K562 (cell line): ENCODE results near the gene RNFT2. TPM values are rescaled to one million over a fixed set of nuclear protein-coding genes. Genes with fewer than 3 reads are reported as not detected.

Experiments used
- CC2D1A ChIP-seq: fragments of 450-650 bp; IDR thresholded peaks from 2 replicates; pipeline ENCODE4 v1.6.1; 2017; ENCODE audit warnings: mild to moderate bottlenecking
- CXXC5 ChIP-seq: fragments of 250-450 bp; sonication (Bioruptor Pico); IDR thresholded peaks from 2 replicates; pipeline ENCODE4 v1.8.0; 2022; ENCODE audit warnings: inconsistent platforms, mild to moderate bottlenecking, moderate library complexity
- HDAC2 ChIP-seq: fragments of 450-650 bp; IDR thresholded peaks from 2 replicates; pipeline ENCODE4 v1.6.1; 2016; ENCODE audit warnings: mild to moderate bottlenecking
- HMG20A ChIP-seq: fragments of 450-650 bp; formaldehyde crosslinking; conservative IDR thresholded peaks from 2 replicates; pipeline ENCODE4 v1.4.0; 2020; ENCODE audit warnings: mild to moderate bottlenecking, mixed read lengths
- HNRNPLL ChIP-seq: fragments of 200-400 bp; formaldehyde crosslinking; IDR thresholded peaks from 2 replicates; pipeline ENCODE4 v1.6.1; 2017; ENCODE audit warnings: low read length, low read depth, mild to moderate bottlenecking; ENCODE audit not compliant: poor library complexity, severe bottlenecking
- HOMEZ ChIP-seq: fragments of 250-450 bp; sonication (Bioruptor Pico); IDR thresholded peaks from 2 replicates; pipeline ENCODE4 v1.4.0; 2020; ENCODE audit warnings: mild to moderate bottlenecking, moderate library complexity
- MED1 ChIP-seq: sonication (generic); formaldehyde crosslinking; IDR thresholded peaks from 2 replicates; pipeline ENCODE4 v1.8.1; 2023; ENCODE audit warnings: missing genetic modification reagents, borderline replicate concordance
- NR4A1 ChIP-seq, 2 experiments: fragments of 250-450 bp in 1 of 2; fragments of 450-650 bp in 1 of 2; sonication (Bioruptor Pico) in 1 of 2; IDR thresholded peaks; 2 replicates each; pipeline versions ENCODE4 v1.4.0 to v1.6.1; 2016 to 2020; ENCODE audit warnings: mild to moderate bottlenecking in 2 of 2, missing compliant biosample characterization in 1 of 2, missing genetic modification characterization in 1 of 2, moderate library complexity in 1 of 2
- NRF1 ChIP-seq, 2 experiments: fragments of 450-650 bp; IDR thresholded peaks in 1 of 2; conservative IDR thresholded peaks in 1 of 2; 2 replicates each; pipeline ENCODE4 v1.6.1; 2014; ENCODE audit warnings: mild to moderate bottlenecking in 2 of 2
- PKNOX1 ChIP-seq: fragments of 450-650 bp; IDR thresholded peaks from 2 replicates; pipeline ENCODE4 v1.6.1; 2016
- REST ChIP-seq, 2 experiments: fragments of 450-650 bp; formaldehyde crosslinking in 1 of 2; IDR thresholded peaks; 2 replicates each; pipeline versions ENCODE4 v1.4.0 to v1.6.1; 2014 to 2020; ENCODE audit warnings: mild to moderate bottlenecking in 2 of 2, borderline replicate concordance in 1 of 2, low read depth in 1 of 2
- SP2 ChIP-seq: IDR thresholded peaks from 2 replicates; pipeline ENCODE4 v1.6.1; 2011; ENCODE audit warnings: mild to moderate bottlenecking, low read depth, low read length, moderate library complexity; ENCODE audit not compliant: poor library complexity, severe bottlenecking; ENCODE audit errors: extremely low read depth
- TBP ChIP-seq: optimal IDR thresholded peaks from 2 replicates; pipeline ENCODE3; 2011; ENCODE audit warnings: low read depth, low read length, improper control_type of control experiment
- USF2 ChIP-seq: sonication (generic); formaldehyde crosslinking; IDR thresholded peaks from 2 replicates; pipeline ENCODE4 v1.5.0; 2020; ENCODE audit warnings: missing genetic modification reagents
- polyA plus RNA-seq, 8 experiments: library from polyadenylated mRNA; depleted of rRNA in 4 of 8; stranded (reverse) in 5 of 8; unstranded in 3 of 8; fragments of >200 nt; fragmentation: Nextera tagmentation in 2 of 8; fragmentation: Illumina TruSeq in 1 of 8; extraction: Ambion mirVana in 2 of 8; extraction: Trizol in 1 of 8; gene quantifications; 2 replicates each; pipeline versions ENCODE4 v1.2.1 to v1.2.3, GENCODE V29; 2011 to 2014; ENCODE audit warnings: inconsistent platforms in 1 of 8, missing spikeins in 1 of 8
- total RNA-seq, 7 experiments: library from RNA; depleted of rRNA in 6 of 7; stranded (reverse); fragments of >200 nt in 6 of 7; fragmentation: Illumina TruSeq in 2 of 7; extraction: Trizol in 2 of 7; gene quantifications; 2 replicates each; pipeline versions ENCODE4 v1.2.1 to v1.2.3, GENCODE V29; 2011 to 2021; ENCODE audit warnings: low replicate concordance in 1 of 7

The RNFT2 gene
- total and polyA plus RNA-seq, 9 of the 15 experiments (the other 6 are each of a cell fraction or from before 2014, with no cell fraction given) = 3.6 to 26.3 (median 9.5) TPM

- TF ChIP-seq REST (IDR thresholded peaks at IDR 0.05; ENCODE audit: borderline replicate concordance) (peak; percentile 90), REST (CRISPR knock-in tag; IDR thresholded peaks at IDR 0.05; ENCODE audit: low read depth) (peak; percentile 74), TBP (peak; percentile 55), NR4A1 (CRISPR knock-in tag; IDR thresholded peaks at IDR 0.05) (no peak), NR4A1 (tag; IDR thresholded peaks at IDR 0.05) (peak; percentile 22; the same call in 1 of the 2 replicates), HMG20A (CRISPR knock-in tag) (no peak), CC2D1A (peak; percentile 96), HOMEZ (CRISPR knock-in tag) (no peak), HDAC2 (peak; percentile 94; the same call in 1 of the 2 replicates), SP2 (peak; percentile 58), USF2 (CRISPR knock-in tag) (no peak; the same call in none of the 2 replicates), HNRNPLL (peak; percentile 83), CXXC5 (CRISPR knock-in tag) (peak; percentile 99), MED1 (CRISPR knock-in tag) (no peak), PKNOX1 (peak; percentile 89), NRF1 (conservative IDR thresholded peaks at IDR 0.05 in 1 of 2, IDR thresholded peaks at IDR 0.05 in 1 of 2) (peak; percentile 86 to 89)
These were observed at the start of gene RNFT2, which contains the start of gene SPRING1 (continued) for GRCh38 chr12:116737774-116738657.
